Left lung (tissue), 10 donors: Measurements from ENCODE around the gene FOSL1. TPM values are rescaled to one million over a fixed set of nuclear protein-coding genes. Genes with fewer than 3 reads are reported as not detected.

ENCODE experiments used
- ATAC-seq: fragments of 200-7000 bp; cut with Tn5 transposase; one replicate; pipeline ENCODE4 v1.9.1; 2020; ENCODE audit warnings: moderate library complexity
- DNase-seq, 4 donors: peaks; one replicate each; pipeline ENCODE4 v3.0.0-alpha.2; 2013 to 2020
- H3K27ac ChIP-seq, 2 donors: fragments of 200-600 bp; sonication (generic) in 1 of 2; one replicate each; pipeline versions ENCODE4 v1.5.0 to v1.8.0; 2020 to 2021
- H3K27me3 ChIP-seq, 2 donors: fragments of 200-600 bp; sonication (generic) in 1 of 2; one replicate each; pipeline versions ENCODE4 v1.5.0 to v1.8.0; 2020 to 2021
- H3K36me3 ChIP-seq, 2 donors: fragments of 200-600 bp; sonication (generic) in 1 of 2; one replicate each; pipeline versions ENCODE4 v1.5.0 to v1.8.0; 2020 to 2021
- H3K4me1 ChIP-seq, 2 donors: fragments of 200-600 bp; one replicate each; pipeline ENCODE4 v1.8.0; 2021
- H3K4me3 ChIP-seq, 2 donors: fragments of 200-600 bp; sonication (generic) in 1 of 2; one replicate each; pipeline versions ENCODE4 v1.5.0 to v1.8.0; 2020 to 2021; ENCODE audit warnings: mild to moderate bottlenecking in 1 of 2
- H3K9me3 ChIP-seq, 2 donors: fragments of 200-600 bp; sonication (generic) in 1 of 2; one replicate each; pipeline versions ENCODE4 v1.5.0 to v1.8.0; 2020 to 2021
- CTCF ChIP-seq, 2 donors: fragments of 200-600 bp; sonication (generic) in 1 of 2; IDR thresholded peaks; one replicate each; pipeline versions ENCODE4 v1.5.0 to v1.8.0; 2021; ENCODE audit warnings: antibody characterized with exemption in 2 of 2
- intact Hi-C, 2 donors: fragments of 100-400 bp; cut with DNase I; formaldehyde crosslinking; loops; one replicate each; pipeline versions ENCODE4 v1.11.2 to v1.14.2; 2022
- polyA plus RNA-seq, 6 donors: library from polyadenylated mRNA; unstranded; fragments of 120-200 nt; gene quantifications; one replicate each; pipeline ENCODE4 v1.2.1, GENCODE V29; 2013; ENCODE audit not compliant: insufficient read length in 6 of 6
- total RNA-seq, 2 donors: library from RNA; stranded (reverse); fragmentation: NEBNext Ultra II Directional; extraction: Animal tissue kit (Norgen Biotek cat#: 25700); gene quantifications; one replicate each; pipeline ENCODE4 v1.2.1, GENCODE V29; 2021
- donor health status: DM: no; HTN: yes; CAD: no.
- donor health status: DM: no; HTN: no; CAD: no.

The FOSL1 gene
- total and polyA plus RNA-seq, 8 donors: 0.17 to 16.3 (median 0.22) TPM; not detected in 2

DNA sequence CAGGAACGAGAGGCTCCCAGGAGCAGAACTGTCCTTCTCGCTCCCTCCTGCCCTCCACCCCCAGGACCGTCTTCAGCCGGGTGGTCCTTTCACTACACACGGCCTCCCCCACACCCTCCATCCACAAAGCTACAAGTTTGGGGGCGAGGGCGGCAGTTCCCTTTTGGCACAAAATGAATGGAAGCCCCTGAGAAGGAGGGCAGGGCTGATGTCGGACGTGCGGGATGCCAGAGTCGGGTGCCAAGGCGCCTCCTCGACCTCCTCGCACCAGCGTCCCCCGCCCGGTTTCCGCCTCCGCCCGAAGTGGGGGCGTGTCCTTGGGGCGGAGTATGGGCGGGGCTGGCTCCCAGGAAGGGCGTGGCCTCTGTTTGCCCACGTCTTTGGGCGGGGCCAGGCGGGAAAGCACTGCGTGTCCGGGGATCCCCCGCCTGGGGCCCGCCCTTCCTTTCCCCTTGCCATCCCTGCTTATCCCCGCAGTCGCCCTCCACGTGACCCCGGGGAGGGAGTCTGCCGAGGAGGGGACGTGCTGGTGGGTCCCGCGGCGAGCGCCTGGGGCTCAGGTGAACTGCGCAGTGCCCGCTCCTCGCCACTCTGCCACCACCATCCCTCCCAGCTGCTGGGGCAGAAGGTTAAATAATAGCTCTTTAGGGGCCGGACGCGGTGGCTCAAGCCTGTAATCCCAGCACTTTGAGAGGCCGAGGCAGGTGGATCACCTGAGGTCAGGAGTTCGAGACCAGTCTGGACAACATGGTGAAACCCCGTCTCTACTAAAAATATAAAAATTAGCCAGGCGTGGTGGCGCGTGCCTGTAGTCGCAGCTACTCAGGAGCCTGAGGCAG lies 26.7 kb downstream of the FOSL1 start:
- Histone ChIP-seq H3K9me3 (no peaks in the 10 kb centered on the region), H3K36me3 (peaks cover 0 to 1% of the 10 kb centered on the region in 2 donors), H3K27me3 (no peaks in the 10 kb centered on the region), H3K4me3 (peak overlapping the region; percentile 45 to 58), H3K4me1 (peaks cover 0 to 45% of the 10 kb centered on the region in 2 donors), H3K27ac (peak overlapping the region; percentile 80 to 84)
- TF ChIP-seq CTCF (IDR thresholded peaks at IDR 0.05): no peak
- ATAC-seq: peak; percentile 98
- intact Hi-C loops: no loop called here
- DNase-seq: peak; percentile 95 to 99 (median 96)

GRCh38 chr11:65872586-65873317 lies 27.4 kb downstream of the FOSL1 start, which contains the start of gene EFEMP2:
Gene EFEMP2 (minus strand): TSS chr11:65872800. CDS start chr11:65872354, 446 bp downstream.
- ATAC-seq (peak; percentile 41), DNase-seq (peak in 3 of 4 donors; percentile 68 to 91 (median 86))
- H3K4me3 ChIP-seq: peak within 1 kb of the TSS; percentile 45 to 58
- peaks cover 0 to 9% of the 10 kb centered on the region in 2 donors for H3K36me3 ChIP-seq
- no peaks in the 10 kb centered on the region for H3K9me3 ChIP-seq
- no peak for TF ChIP-seq CTCF (IDR thresholded peaks at IDR 0.05)
- peaks cover 0 to 49% of the 10 kb centered on the region in 2 donors for H3K4me1 ChIP-seq
- H3K27ac ChIP-seq: peak within 1 kb of the TSS; percentile 80 to 84
- intact Hi-C loops: no loop called here
- no peaks in the 10 kb centered on the region for H3K27me3 ChIP-seq

GRCh38 chr11:65871811-65872548 lies 28.2 kb downstream of the FOSL1 start:
- TF ChIP-seq CTCF (IDR thresholded peaks at IDR 0.05): no peak
- Histone ChIP-seq H3K4me3 (peak overlapping the region; percentile 45 to 58), H3K9me3 (no peaks in the 10 kb centered on the region), H3K27ac (peak overlapping the region; percentile 80 to 84), H3K27me3 (no peaks in the 10 kb centered on the region), H3K4me1 (peaks cover 0 to 56% of the 10 kb centered on the region in 2 donors), H3K36me3 (peaks cover 0 to 17% of the 10 kb centered on the region in 2 donors)
- intact Hi-C loops: no loop called here
- DNase-seq (peak in 2 of 4 donors; percentile 35 to 79), ATAC-seq (peak; percentile 1)

DNA sequence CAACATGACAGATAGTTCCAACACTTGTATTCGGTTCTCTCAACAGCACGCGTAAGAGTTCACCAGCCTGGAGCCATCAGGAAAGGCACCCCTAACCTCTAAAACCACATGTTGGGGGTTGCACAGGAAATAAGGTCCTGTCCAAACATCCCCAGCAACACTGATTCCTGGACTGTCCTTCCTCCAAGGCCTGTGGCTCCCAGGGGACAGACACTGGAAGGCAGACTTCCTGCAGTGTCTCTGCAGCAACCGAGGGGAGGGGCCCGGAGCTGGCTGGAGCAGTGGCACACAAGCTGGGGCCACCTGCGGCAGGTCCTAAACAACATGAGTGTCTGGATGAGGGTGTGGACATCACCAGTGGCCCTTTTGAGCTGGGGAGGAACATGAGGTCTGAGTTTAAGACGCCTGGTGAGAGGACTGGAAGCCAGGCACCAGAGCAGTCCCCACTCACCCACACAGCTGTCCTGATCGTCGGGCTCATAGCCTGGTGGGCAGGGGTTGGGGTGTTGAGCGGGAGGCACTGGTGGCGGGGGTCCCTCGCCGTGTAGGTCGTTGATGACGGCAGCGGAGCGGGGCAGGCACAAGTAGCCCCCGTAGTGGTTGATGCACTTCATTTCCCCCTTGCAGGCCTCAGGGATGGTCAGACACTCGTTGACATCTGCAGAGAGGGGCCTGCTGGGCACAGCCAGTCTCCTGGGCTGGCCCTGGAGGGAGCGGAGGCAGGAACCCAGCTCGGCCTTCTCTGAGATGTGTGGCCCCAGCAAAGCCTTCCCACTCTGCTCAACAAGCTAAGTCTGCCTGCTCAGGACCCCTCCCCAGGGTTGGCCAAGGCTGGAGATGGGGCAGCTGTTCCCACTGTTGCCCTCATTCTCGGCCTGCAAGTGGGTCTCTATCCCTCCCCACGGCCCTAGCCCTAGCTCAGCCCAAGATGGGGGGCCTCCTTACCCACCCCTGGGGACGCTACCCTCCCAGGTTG lies 29.2 kb downstream of the FOSL1 start:
- Histone ChIP-seq H3K27ac (peak overlapping the region; percentile 80 to 84), H3K4me3 (no peak overlapping the region), H3K4me1 (peaks cover 0 to 56% of the 10 kb centered on the region in 2 donors), H3K27me3 (no peaks in the 10 kb centered on the region), H3K36me3 (peaks cover 0 to 27% of the 10 kb centered on the region in 2 donors), H3K9me3 (no peaks in the 10 kb centered on the region)
- no peak for TF ChIP-seq CTCF (IDR thresholded peaks at IDR 0.05)
- intact Hi-C loops: no loop called here
- ATAC-seq (no peak), DNase-seq (peak in 1 of 4 donors; percentile 67)
